Forelimb muscle (tissue), 1 donor: Measurements from ENCODE around the gene MAP9. TPM values are rescaled to one million over a fixed set of nuclear protein-coding genes. Genes with fewer than 3 reads are reported as not detected.
"Not testable (repeated sequence)": the region's sequence is repeated elsewhere in the genome, so short reads cannot be mapped to it uniquely, and the experiment has no call there.

Experiments
- DNase-seq: peaks from one replicate; pipeline ENCODE4 v3.0.0-alpha.2; 2013; ENCODE audit warnings: low read depth
- polyA plus RNA-seq: library from polyadenylated mRNA; unstranded; fragments of 120-200 nt; gene quantifications from one replicate; pipeline ENCODE4 v1.2.1, GENCODE V29; 2013; ENCODE audit not compliant: insufficient read length

Gene MAP9
- polyA plus RNA-seq, 1 donor: 3.5 TPM

DNA sequence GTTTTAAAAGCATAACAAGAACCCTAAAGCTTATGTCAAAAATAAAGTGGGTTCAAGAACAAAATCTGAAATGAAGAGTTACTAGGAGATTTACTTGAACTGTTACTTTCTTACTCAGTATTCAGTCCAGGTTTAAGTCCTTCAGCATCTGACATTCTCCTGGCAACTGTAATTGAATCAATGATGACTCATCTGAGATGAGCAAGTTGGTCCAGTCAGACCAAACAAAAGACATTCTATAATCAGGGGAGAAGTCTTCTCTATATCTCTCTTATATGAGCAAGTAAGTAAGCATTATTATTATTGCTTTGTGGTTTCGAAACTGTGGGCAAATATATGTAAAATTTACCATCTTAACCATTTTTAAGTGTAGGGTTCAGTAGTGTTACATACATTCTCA, 34.6 kb downstream of the MAP9 start:
- DNase-seq: no peak

DNA sequence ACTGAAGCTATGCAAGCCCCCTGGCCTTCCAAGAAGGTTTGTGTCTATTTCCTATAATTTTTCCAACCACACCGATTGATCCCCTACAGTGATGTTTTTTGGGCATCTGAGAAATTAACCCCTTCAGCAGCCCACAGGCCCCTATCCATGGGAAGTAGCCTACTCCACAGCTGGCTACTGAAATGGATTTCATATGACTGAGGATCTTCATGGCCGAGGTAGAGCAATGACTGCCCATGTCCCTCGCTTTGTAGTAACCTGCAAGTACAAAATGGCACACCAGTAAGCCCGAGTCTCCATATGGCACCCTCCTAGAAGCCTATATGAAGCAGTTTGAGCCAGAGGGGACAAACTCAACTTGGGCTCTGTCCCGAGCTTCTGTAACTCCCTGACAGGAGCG, 36.8 kb downstream of the MAP9 start:
- no peak for DNase-seq

DNA sequence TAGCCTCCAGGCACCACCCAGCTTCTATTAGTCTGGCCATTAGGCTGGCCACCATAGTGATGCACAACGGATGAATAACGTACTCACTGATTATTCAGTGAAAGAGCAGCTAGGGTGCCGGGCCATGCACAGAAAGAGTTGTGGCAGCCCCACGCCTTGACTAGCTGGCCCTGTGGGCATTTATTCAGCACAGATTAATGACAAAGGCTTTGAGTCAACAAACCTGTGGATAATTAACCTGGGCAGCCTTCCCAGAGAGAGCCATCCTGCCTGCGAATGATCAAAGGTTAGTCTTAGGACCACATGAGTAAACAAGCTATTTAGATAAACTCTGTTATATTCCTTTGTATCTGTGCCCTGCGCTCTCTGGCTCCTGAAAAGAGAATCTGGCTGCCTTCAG, 37.2 kb downstream of the MAP9 start:
- no peak for DNase-seq

DNA sequence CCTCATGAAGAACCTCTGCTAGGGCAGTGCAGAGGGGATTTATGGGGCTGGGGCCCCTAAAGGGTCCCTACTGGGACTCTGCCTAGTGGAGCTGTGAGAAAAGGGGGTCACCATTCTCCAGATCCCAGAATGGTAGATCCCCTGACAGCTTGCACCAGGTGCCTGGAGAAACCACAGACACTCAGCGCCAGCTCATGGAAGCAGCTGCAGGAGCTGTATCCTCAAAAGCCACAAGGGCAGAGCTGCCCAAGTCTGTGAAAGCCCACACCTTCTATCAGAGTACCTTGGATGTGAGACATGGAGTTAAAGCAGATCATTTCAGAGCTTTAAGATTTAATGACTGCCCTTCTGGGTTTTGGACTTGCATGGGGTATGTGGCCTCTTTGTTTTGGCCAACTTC, 38.6 kb downstream of the MAP9 start:
- no peak for DNase-seq

DNA sequence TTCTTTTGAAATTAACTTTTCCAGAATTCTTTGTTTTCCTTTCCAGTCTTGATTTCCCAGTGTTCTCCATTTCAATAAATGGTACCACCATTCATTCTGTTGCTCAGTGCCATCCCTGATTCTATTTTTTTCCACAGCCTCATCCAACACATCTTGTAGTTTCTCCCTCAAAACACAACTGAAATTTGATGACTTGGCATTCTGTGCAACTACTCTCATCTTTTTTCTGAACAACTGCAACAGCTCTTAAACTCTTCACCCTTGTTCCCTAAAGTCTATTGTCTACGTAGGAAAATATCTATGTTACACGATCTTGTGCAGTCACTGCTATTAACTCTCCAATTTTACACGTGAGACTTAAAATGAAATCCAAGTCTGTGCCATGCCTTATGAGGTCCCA, 40.5 kb downstream of the MAP9 start:
- no peak for DNase-seq

DNA sequence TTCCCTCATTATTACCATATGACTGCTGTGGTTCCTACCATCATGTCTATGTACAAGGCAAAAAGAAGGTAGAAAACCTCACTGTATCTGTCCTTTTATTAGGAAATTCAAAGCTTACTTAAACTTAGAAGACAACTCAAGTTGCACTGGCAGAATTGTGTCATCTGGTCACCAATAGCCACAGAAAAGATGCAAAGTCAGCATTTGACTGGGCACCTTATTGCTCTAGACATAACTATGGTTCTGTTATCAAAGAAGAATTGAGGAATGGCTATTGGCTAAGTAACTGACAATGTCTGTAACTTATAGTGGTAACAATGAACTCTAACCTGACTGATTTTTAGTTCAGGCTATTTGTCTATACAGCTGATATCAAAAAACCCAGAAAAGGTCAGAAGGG, 45.3 kb downstream of the MAP9 start:
- DNase-seq: no peak

DNA sequence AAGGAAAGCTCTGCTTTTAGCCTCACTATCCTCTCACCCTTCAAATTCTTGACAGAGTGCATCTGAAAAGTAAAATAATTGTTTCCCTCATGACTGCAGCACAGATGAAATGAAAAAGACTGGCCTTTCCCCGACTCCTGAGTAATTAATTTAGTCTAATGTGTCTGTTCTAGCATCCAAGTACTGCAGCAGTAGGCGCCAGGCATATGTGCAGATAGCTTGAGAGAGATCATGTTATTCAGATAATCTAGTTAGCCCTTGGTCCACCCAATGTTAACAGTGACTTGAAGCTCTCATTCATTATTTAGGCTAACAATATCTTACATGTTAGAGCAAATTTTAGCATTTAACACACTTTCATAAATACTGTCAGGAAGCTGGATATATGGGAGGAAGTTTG, 54.0 kb downstream of the MAP9 start:
- DNase-seq: no peak

DNA sequence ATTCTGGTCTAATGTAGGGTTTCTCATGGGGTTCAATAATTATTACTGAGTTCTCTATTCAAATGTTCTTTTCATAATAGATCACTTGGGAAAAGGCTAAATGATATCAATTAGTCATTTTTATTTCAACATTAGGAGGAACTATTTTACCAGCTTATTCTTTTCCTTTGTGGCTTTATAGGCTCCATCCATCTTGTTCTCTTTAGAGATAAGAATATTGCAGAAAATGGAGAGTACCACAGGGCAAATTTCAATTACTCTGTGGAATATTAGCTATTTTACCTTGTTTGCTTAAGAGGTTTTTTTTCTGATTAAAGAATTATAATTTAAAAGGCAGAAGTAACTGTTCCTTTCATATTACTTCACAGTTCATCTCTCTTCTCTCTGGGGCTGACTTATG, 55.8 kb downstream of the MAP9 start:
- DNase-seq: no peak

DNA sequence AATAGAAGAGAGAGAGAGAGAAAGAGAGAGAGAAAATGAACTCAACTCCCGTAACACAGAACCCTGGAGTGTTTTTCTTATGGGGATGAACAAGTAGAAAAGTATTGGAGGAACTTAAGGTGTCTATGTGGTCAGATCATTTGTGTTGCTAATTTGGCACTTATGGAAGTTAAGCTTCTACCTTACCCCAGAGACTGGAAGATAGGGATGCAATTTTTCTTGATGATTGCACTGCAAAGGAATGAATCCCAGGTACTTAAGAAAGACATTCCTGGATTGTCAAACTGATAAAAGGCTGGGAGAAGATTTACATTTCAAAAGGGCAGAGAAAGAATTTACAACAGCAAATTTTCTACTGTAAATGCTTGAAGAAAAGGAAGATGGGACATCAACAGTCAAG, 57.2 kb downstream of the MAP9 start:
- no peak for DNase-seq

DNA sequence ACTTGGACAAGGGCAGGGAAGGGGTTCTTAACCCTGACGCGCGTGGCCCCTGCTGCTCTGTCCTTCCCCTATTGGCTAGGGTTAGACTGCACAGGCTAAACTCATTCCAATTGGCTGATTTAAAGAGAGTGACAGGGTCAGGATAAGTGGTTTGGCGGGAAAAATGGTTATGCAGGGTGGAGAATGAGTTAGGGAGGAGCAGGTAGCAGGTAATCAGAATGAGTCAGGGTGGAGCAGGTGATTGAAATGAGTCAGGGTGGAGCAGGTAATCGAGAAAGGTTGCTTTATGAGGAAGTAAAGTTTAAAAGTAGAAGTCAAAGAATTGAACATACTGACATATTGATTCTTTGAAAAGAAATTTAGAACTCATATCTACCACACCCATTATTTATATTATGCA, 64.7 kb downstream of the MAP9 start:
- DNase-seq: not testable (repeated sequence)

DNA sequence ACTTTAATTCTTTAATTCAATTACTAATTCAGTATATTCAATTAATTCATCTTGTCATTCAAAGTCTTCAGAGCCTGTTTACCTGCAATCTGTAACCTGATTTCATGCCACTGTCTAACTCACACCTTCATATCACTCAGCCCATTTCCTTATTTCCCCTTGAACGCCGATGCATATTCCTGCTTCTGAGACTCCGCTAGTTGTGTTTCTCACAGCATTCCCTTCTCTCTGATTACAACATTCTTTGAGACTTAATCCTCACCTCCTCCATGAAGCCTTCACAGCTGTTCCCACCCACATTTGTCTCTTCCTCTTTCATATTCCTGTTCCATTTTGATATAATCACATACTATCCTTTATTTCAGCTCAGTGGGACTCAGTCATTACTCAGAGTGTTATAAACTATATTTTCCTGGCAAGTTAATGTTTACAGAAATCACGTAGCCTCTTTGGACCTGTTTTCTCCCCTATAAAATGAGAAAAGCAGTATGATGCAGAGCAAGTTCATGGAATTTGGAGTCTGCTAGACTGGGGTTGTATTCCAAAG, 69.0 kb downstream of the MAP9 start:
- peak; percentile 2 for DNase-seq

DNA sequence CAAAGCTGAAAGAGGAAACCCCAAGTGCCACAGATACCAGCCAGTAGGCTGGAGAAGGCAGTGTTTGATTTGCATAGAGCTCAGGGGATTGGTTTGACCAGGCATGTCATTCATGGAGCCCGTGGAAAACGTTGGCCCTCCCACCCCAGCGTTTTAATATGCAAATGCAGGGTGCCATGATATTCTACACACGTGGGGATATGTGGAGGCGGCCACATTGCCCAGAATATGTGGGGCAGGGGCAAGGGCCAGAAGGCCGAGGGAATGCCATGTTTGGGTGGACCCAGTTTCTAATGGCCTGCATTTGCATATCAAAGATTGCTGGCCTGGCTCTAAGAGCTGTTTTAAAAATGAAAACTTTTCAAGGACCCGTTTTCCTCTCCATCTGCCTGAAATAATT, 71.1 kb downstream of the MAP9 start:
- no peak for DNase-seq

DNA sequence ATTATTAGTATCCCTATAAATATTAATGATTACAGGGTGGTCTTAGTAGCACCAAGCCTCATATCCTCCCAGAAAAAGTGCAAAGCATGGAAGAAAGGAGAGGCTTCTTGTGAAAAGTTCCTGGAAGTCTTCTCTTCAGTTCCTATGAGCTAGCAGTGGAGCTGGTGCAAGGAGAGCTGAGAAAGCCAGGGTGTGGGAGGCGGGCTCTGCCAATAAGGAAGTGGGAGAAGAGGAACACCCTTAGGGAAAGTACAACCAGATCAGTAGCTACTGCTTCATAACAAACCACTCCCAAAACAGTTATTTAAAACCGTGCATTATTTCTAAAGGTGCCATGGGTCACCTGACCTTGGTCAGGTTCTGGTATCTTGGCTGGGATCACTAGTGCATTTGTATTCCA, 72.4 kb downstream of the MAP9 start:
- DNase-seq: no peak

DNA sequence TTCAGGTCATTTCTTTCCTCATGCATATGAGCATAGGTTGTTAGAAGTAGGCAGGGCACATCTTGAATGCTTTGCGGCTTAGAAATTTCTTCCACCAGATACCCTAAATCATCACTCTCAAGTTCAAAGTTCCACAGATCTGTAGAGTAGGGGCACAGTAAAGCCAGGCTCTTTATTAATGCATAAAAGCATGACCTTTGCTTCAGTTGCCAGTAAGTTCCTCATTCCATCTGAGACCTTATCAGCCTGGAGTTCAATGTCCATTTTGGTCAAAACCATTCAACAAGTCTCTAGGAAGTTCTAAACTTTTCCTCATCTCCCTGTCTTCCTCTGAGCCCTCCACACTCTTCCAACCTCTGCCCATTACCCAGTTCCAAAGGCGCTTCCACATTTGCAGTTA, 77.7 kb downstream of the MAP9 start:
- DNase-seq: no peak

Other genes starting within 250 kb of the MAP9 start
- 0.08 TPM for gene NPY2R, start 168.3 kb downstream of the MAP9 start, polyA plus RNA-seq